Spleen (tissue), 11 donors: Measurements from ENCODE around the gene APOB. TPM values are rescaled to one million over a fixed set of nuclear protein-coding genes. Genes with fewer than 3 reads are reported as not detected.

ENCODE experiments used
- DNase-seq: peaks from one replicate; pipeline ENCODE4 v3.0.0-alpha.2; 2020
- H3K27ac ChIP-seq, 8 donors: fragments of 200-600 bp; sonication (generic) in 7 of 8; 1 replicate in 4 of 8; 2 replicates in 4 of 8; pipeline versions ENCODE4 v1.5.0 to v1.8.0; 2016 to 2021; ENCODE audit warnings: inconsistent platforms in 4 of 8, mild to moderate bottlenecking in 4 of 8, moderate library complexity in 1 of 8
- H3K27me3 ChIP-seq, 7 donors: fragments of 200-600 bp; sonication (generic) in 6 of 7; replicated peaks in 1 of 7; 1 replicate in 4 of 7; 2 replicates in 3 of 7; pipeline versions ENCODE4 v1.5.0 to v1.8.0; 2016 to 2021; ENCODE audit warnings: inconsistent platforms in 3 of 7, mild to moderate bottlenecking in 1 of 7
- H3K36me3 ChIP-seq, 6 donors: fragments of 200-600 bp; sonication (generic) in 5 of 6; 1 replicate in 4 of 6; 2 replicates in 2 of 6; pipeline versions ENCODE4 v1.5.0 to v1.8.0; 2016 to 2021; ENCODE audit warnings: inconsistent platforms in 2 of 6
- H3K4me1 ChIP-seq, 6 donors: fragments of 200-600 bp; sonication (generic) in 5 of 6; 1 replicate in 3 of 6; 2 replicates in 3 of 6; pipeline versions ENCODE4 v1.5.0 to v1.8.0; 2016 to 2021; ENCODE audit warnings: inconsistent platforms in 3 of 6
- H3K4me3 ChIP-seq, 8 donors: fragments of 200-600 bp; sonication (generic) in 7 of 8; 1 replicate in 4 of 8; 2 replicates in 4 of 8; pipeline versions ENCODE4 v1.5.0 to v1.8.0; 2016 to 2021; ENCODE audit warnings: inconsistent platforms in 4 of 8, mild to moderate bottlenecking in 4 of 8, moderate library complexity in 2 of 8
- H3K9me3 ChIP-seq, 8 donors: fragments of 200-600 bp; sonication (generic) in 7 of 8; 1 replicate in 4 of 8; 2 replicates in 4 of 8; pipeline versions ENCODE4 v1.5.0 to v1.8.0; 2016 to 2021; ENCODE audit warnings: inconsistent platforms in 4 of 8
- CTCF ChIP-seq, 11 experiments: fragments of 200-600 bp in 7 of 11; fragments of 450-650 bp in 4 of 11; sonication (generic) in 4 of 11; IDR thresholded peaks in 8 of 11; conservative IDR thresholded peaks in 3 of 11; 1 replicate in 7 of 11; 2 replicates in 4 of 11; pipeline versions ENCODE4 v1.4.0 to v1.8.0; 2016 to 2021; ENCODE audit warnings: antibody characterized with exemption in 11 of 11, inconsistent platforms in 4 of 11, mild to moderate bottlenecking in 1 of 11
- POLR2A ChIP-seq, 3 donors: fragments of 450-650 bp; IDR thresholded peaks; one replicate each; pipeline ENCODE4 v1.5.1; 2017; ENCODE audit warnings: antibody characterized with exemption in 3 of 3, mild to moderate bottlenecking in 1 of 3
- POLR2AphosphoS5 ChIP-seq, 3 donors: sonication (generic); formaldehyde crosslinking; IDR thresholded peaks; one replicate each; pipeline ENCODE4 v1.5.1; 2017; ENCODE audit warnings: antibody characterized with exemption in 3 of 3
- WGBS, 5 donors: extraction: QIAGEN DNeasy Blood & Tissue Kit in 3 of 5; methylation state at CpG; one replicate each; pipeline versions ENCODE4 v1.1.5 to v1.1.7; 2013 to 2018; 5-methylcytosine and 5-hydroxymethylcytosine counted together
- intact Hi-C: fragments of 100-400 bp; cut with DNase I; formaldehyde crosslinking; loops from one replicate; pipeline ENCODE4 v1.15.0; 2023; ENCODE audit warnings: low total_unique reads
- polyA plus RNA-seq, 3 donors: library from polyadenylated mRNA; stranded (reverse); fragments of 200-250 nt; gene quantifications; one replicate each; pipeline ENCODE4 v1.2.1, GENCODE V29; 2013
- total RNA-seq, 7 donors: library from RNA; depleted of rRNA in 3 of 7; stranded (reverse); fragments of >200 nt in 3 of 7; fragmentation: NEBNext Ultra II Directional in 4 of 7; extraction: Animal tissue kit (Norgen Biotek cat#: 25700) in 4 of 7; gene quantifications; one replicate each; pipeline versions ENCODE4 v1.1.0 to v1.2.1, GENCODE V29; 2016 to 2021
- donor health status: healthy with polysubstance abuse.
- donor health status: DM: no; HTN: no; CAD: no; lungs with moderate emphysema.
- donor health status: DM: no; HTN: no; CAD: no.
- donor health status: Bipolar disorder and iron deficiency.
- donor health status: healthy.
- donor health status: DM: no; HTN: no; CAD: no.
- donor health status: DM: yes; HTN: yes; CAD: no.

Gene APOB
- total and polyA plus RNA-seq, 10 donors: 0.02 to 2.5 (median 0.39) TPM

GRCh38 chr2:21005700-21006422 lies 38.0 kb downstream of the APOB start:
- H3K9me3 ChIP-seq: peaks cover 0 to 11% (median 0%) of the 10 kb centered on the region in 8 donors
- intact Hi-C loops: no loop called here
- TF ChIP-seq POLR2A (IDR thresholded peaks at IDR 0.05): no peak
- no peak for TF ChIP-seq CTCF (IDR thresholded peaks at IDR 0.05 in 8 of 11, conservative IDR thresholded peaks at IDR 0.05 in 3 of 11)
- no peak for TF ChIP-seq POLR2AphosphoS5 (IDR thresholded peaks at IDR 0.05)
- H3K4me1 ChIP-seq: no peaks in the 10 kb centered on the region
- no peaks in the 10 kb centered on the region for H3K27me3 ChIP-seq
- DNase-seq: no peak
- no peak overlapping the region for H3K27ac ChIP-seq
- WGBS, 5 donors: 81 to 92% (median 87%) methylated on average over 9 of the region's 9 CpGs
- no peak overlapping the region for H3K4me3 ChIP-seq
- no peaks in the 10 kb centered on the region for H3K36me3 ChIP-seq

GRCh38 chr2:21005111-21005699 lies 38.7 kb downstream of the APOB start:
- intact Hi-C loops: no loop called here
- WGBS, 5 donors: 84 to 91% (median 86%) methylated on average over 9 of the region's 9 CpGs
- Histone ChIP-seq H3K4me1 (no peaks in the 10 kb centered on the region), H3K27me3 (no peaks in the 10 kb centered on the region), H3K36me3 (no peaks in the 10 kb centered on the region), H3K27ac (no peak overlapping the region), H3K9me3 (peaks cover 0 to 11% (median 0%) of the 10 kb centered on the region in 8 donors), H3K4me3 (no peak overlapping the region)
- TF ChIP-seq CTCF (IDR thresholded peaks at IDR 0.05 in 8 of 11, conservative IDR thresholded peaks at IDR 0.05 in 3 of 11) (no peak), POLR2AphosphoS5 (IDR thresholded peaks at IDR 0.05) (no peak), POLR2A (IDR thresholded peaks at IDR 0.05) (no peak)
- no peak for DNase-seq

GRCh38 chr2:21004181-21004572 lies 39.7 kb downstream of the APOB start:
- H3K9me3 ChIP-seq: peaks cover 0 to 9% (median 0%) of the 10 kb centered on the region in 8 donors
- WGBS, 5 donors: 89 to 95% (median 92%) methylated on average over 10 of the region's 10 CpGs
- H3K36me3 ChIP-seq: no peaks in the 10 kb centered on the region
- DNase-seq: no peak
- no peaks in the 10 kb centered on the region for H3K27me3 ChIP-seq
- TF ChIP-seq POLR2A (IDR thresholded peaks at IDR 0.05) (no peak), POLR2AphosphoS5 (IDR thresholded peaks at IDR 0.05) (no peak), CTCF (IDR thresholded peaks at IDR 0.05 in 8 of 11, conservative IDR thresholded peaks at IDR 0.05 in 3 of 11) (no peak)
- no peak overlapping the region for H3K27ac ChIP-seq
- no peaks in the 10 kb centered on the region for H3K4me1 ChIP-seq
- H3K4me3 ChIP-seq: no peak overlapping the region
- intact Hi-C loops: no loop called here

GRCh38 chr2:21003572-21004180 lies 40.2 kb downstream of the APOB start:
- DNase-seq: no peak
- no peaks in the 10 kb centered on the region for H3K4me1 ChIP-seq
- intact Hi-C loops: no loop called here
- TF ChIP-seq POLR2A (IDR thresholded peaks at IDR 0.05) (no peak), POLR2AphosphoS5 (IDR thresholded peaks at IDR 0.05) (no peak), CTCF (IDR thresholded peaks at IDR 0.05 in 8 of 11, conservative IDR thresholded peaks at IDR 0.05 in 3 of 11) (no peak)
- no peak overlapping the region for H3K27ac ChIP-seq
- H3K9me3 ChIP-seq: peaks cover 0 to 4% (median 0%) of the 10 kb centered on the region in 8 donors
- H3K27me3 ChIP-seq: no peaks in the 10 kb centered on the region
- no peak overlapping the region for H3K4me3 ChIP-seq
- 87 to 95% (median 88%) methylated on average over 2 of the region's 2 CpGs for WGBS, 5 donors
- no peaks in the 10 kb centered on the region for H3K36me3 ChIP-seq
